Esophagus muscularis mucosa (tissue), 4 donors: ENCODE results near the gene MFRP. TPM values are rescaled to one million over a fixed set of nuclear protein-coding genes. Genes with fewer than 3 reads are reported as not detected.

Source experiments
- DNase-seq: peaks from one replicate; pipeline ENCODE4 v3.0.0-alpha.2; 2017; ENCODE audit errors: extremely low spot score
- H3K27ac ChIP-seq, 4 donors: fragments of 200-600 bp; sonication (generic); replicated peaks in 1 of 4; 1 replicate in 3 of 4; 2 replicates in 1 of 4; pipeline ENCODE4 v1.5.1; 2016 to 2019; ENCODE audit warnings: mild to moderate bottlenecking in 1 of 4
- H3K27me3 ChIP-seq, 4 donors: fragments of 200-600 bp; sonication (generic); one replicate each; pipeline versions ENCODE4 v1.5.1 to v1.6.0; 2016 to 2019
- H3K36me3 ChIP-seq, 4 donors: fragments of 200-600 bp; sonication (generic); one replicate each; pipeline ENCODE4 v1.5.1; 2016 to 2019
- H3K4me1 ChIP-seq, 4 donors: fragments of 200-600 bp; sonication (generic); one replicate each; pipeline ENCODE4 v1.5.1; 2016 to 2019
- H3K4me3 ChIP-seq, 4 donors: fragments of 200-600 bp; sonication (generic); 1 replicate in 2 of 4; 2 replicates in 2 of 4; pipeline ENCODE4 v1.5.1; 2016 to 2019; ENCODE audit warnings: mild to moderate bottlenecking in 4 of 4, moderate library complexity in 1 of 4
- H3K9me3 ChIP-seq, 4 donors: fragments of 200-600 bp; sonication (generic); 1 replicate in 3 of 4; 2 replicates in 1 of 4; pipeline ENCODE4 v1.5.1; 2016 to 2019
- CTCF ChIP-seq, 3 experiments: fragments of 200-600 bp in 2 of 3; fragments of 450-650 bp in 1 of 3; sonication (generic) in 2 of 3; IDR thresholded peaks; one replicate each; pipeline ENCODE4 v1.5.1; 2017 to 2019; ENCODE audit warnings: antibody characterized with exemption in 3 of 3, mild to moderate bottlenecking in 2 of 3, moderate library complexity in 1 of 3
- EP300 ChIP-seq: sonication (generic); formaldehyde crosslinking; IDR thresholded peaks from one replicate; pipeline ENCODE4 v1.6.1; 2017; ENCODE audit warnings: antibody characterized with exemption
- POLR2A ChIP-seq: fragments of 450-650 bp; IDR thresholded peaks from one replicate; pipeline ENCODE4 v1.6.1; 2017; ENCODE audit warnings: antibody characterized with exemption, moderate library complexity, mild to moderate bottlenecking, low read depth
- POLR2AphosphoS5 ChIP-seq, 2 donors: sonication (generic); formaldehyde crosslinking; IDR thresholded peaks; one replicate each; pipeline ENCODE4 v1.6.1; 2017; ENCODE audit warnings: antibody characterized with exemption in 2 of 2
- WGBS: methylation state at CpG from one replicate; pipeline ENCODE4 v1.1.5; 2018; 5-methylcytosine and 5-hydroxymethylcytosine counted together
- intact Hi-C: fragments of 100-400 bp; cut with DNase I; formaldehyde crosslinking; loops from one replicate; pipeline ENCODE4 v1.15.1; 2023
- total RNA-seq, 4 donors: library from RNA; depleted of rRNA; stranded (reverse); fragments of >200 nt; gene quantifications; one replicate each; pipeline versions ENCODE4 v1.1.0 to v1.2.1, GENCODE V29; 2016

MFRP gene
- total RNA-seq, 4 donors from 2014 or later: 0.11 TPM; not detected in 3

- no peak for TF ChIP-seq EP300
- no peak for TF ChIP-seq POLR2AphosphoS5 (IDR thresholded peaks at IDR 0.05)
- no peak for TF ChIP-seq CTCF (IDR thresholded peaks at IDR 0.05)
- TF ChIP-seq POLR2A: no peak
- Histone ChIP-seq H3K36me3 (no peaks in the 10 kb centered on the region), H3K27ac (peak overlapping the region; percentile 72 to 81 (median 79)), H3K27me3 (no peaks in the 10 kb centered on the region), H3K4me1 (peaks cover 19 to 34% (median 28%) of the 10 kb centered on the region in 4 donors), H3K9me3 (no peaks in the 10 kb centered on the region), H3K4me3 (peak overlapping the region; percentile 53 to 59 (median 56))
- DNase-seq: no peak
- intact Hi-C loops: no loop called here
- WGBS: 9% methylated on average over 9 of the region's 9 CpGs
Measured at GRCh38 chr11:119382101-119382500, 35.6 kb upstream of the MFRP start.

- WGBS: 0% methylated on average over 22 of the region's 54 CpGs
- H3K4me3 ChIP-seq: peak within 1 kb of the TSS; percentile 53 to 59 (median 56)
- intact Hi-C loops: loop anchor here (2.0 kb wide), 1 partner anchor 93 kb away; no protein-coding TSS in a partner anchor
- no peaks in the 10 kb centered on the region for H3K36me3 ChIP-seq
- peaks cover 23 to 41% (median 35%) of the 10 kb centered on the region in 4 donors for H3K4me1 ChIP-seq
- no peaks in the 10 kb centered on the region for H3K27me3 ChIP-seq
- peak; percentile 99 for DNase-seq
- no peaks in the 10 kb centered on the region for H3K9me3 ChIP-seq
- peak; percentile 85 to 91 for TF ChIP-seq POLR2AphosphoS5 (IDR thresholded peaks at IDR 0.05)
- peak; percentile 76 for TF ChIP-seq EP300
- TF ChIP-seq CTCF (IDR thresholded peaks at IDR 0.05): peak; percentile 91 to 96 (median 93)
- peak; percentile 38 for TF ChIP-seq POLR2A
- peak within 1 kb of the TSS; percentile 72 to 81 (median 79) for H3K27ac ChIP-seq
Measured at GRCh38 chr11:119381181-119381988, 34.9 kb upstream of the MFRP start, which contains the start of gene USP2. TSS of gene USP2 (minus strand) at chr11:119381690. CDS start at chr11:119373480, 8,210 bp downstream.

- intact Hi-C loops: loop anchor here (2.0 kb wide), 1 partner anchor 94 kb away; no protein-coding TSS in a partner anchor
- 5% methylated on average over 4 of the region's 10 CpGs for WGBS
- TF ChIP-seq POLR2AphosphoS5 (IDR thresholded peaks at IDR 0.05) (no peak), CTCF (IDR thresholded peaks at IDR 0.05) (no peak), EP300 (no peak), POLR2A (no peak)
- Histone ChIP-seq H3K36me3 (no peaks in the 10 kb centered on the region), H3K27me3 (no peaks in the 10 kb centered on the region), H3K27ac (peak overlapping the region; percentile 72 to 81 (median 79)), H3K4me1 (peaks cover 29 to 47% (median 41%) of the 10 kb centered on the region in 4 donors), H3K4me3 (peak overlapping the region; percentile 53 to 59 (median 56)), H3K9me3 (no peaks in the 10 kb centered on the region)
- DNase-seq: no peak
Measured at GRCh38 chr11:119380827-119381180, 34.3 kb upstream of the MFRP start.

GRCh38 chr11:119380160-119380826, 33.8 kb upstream of the MFRP start:
- no peak for TF ChIP-seq EP300
- no peak for TF ChIP-seq POLR2AphosphoS5 (IDR thresholded peaks at IDR 0.05)
- no peak for TF ChIP-seq POLR2A
- TF ChIP-seq CTCF (IDR thresholded peaks at IDR 0.05): no peak
- intact Hi-C loops: loop anchor here (2.0 kb wide), 1 partner anchor 95 kb away; no protein-coding TSS in a partner anchor
- no peaks in the 10 kb centered on the region for H3K27me3 ChIP-seq
- peak overlapping the region in 2 of 4 donors; percentile 53 to 59 for H3K4me3 ChIP-seq
- 83% methylated on average over 11 of the region's 13 CpGs for WGBS
- no peak for DNase-seq
- no peaks in the 10 kb centered on the region for H3K9me3 ChIP-seq
- H3K27ac ChIP-seq: peak overlapping the region in 2 of 4 donors; percentile 80 to 81
- peaks cover 34 to 52% (median 46%) of the 10 kb centered on the region in 4 donors for H3K4me1 ChIP-seq
- no peaks in the 10 kb centered on the region for H3K36me3 ChIP-seq
